ENCODE results near the gene GALNT2. TPM values are rescaled to one million over a fixed set of nuclear protein-coding genes. Genes with fewer than 3 reads are reported as not detected.

GALNT2 gene
- total and polyA plus RNA-seq, 9 of the 15 experiments (the other 6 are each of a cell fraction or from before 2014, with no cell fraction given) = 1.6 to 106 (median 51.9) TPM

DNA sequence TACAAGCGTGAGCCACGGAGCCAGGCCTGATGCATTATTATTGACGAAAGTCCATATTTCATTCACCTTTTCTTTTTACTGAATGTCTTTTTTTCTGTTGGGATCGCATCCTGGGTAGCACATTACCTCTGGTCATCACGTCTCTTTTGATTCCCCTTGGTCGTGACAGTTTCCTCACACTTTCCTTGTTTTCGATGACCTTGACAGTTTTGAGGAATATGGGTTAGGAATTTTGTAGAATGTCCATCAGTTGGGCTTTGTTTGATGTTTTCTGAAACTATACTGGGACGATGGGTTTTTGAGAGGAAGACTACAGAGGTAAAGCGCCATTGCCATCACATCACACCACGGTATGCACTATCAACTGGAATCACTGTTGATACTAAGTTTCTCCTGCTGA, 26.6 kb upstream of the GALNT2 start:
- Histone ChIP-seq H3K27ac (ENCODE audit: extremely low read depth, low read depth, low read length) (no peak overlapping the region), H3K9ac (ENCODE audit: insufficient read depth in 1 of 2, low read depth in 2 of 2, low read length in 2 of 2) (no peak overlapping the region), H4K20me1 (replicated peaks; ENCODE audit: control insufficient read depth, insufficient read depth, low read length) (no peaks in the 10 kb centered on the region), H3K4me2 (ENCODE audit: insufficient read depth, low read length) (no peak overlapping the region), H3K9me3 (replicated peaks; ENCODE audit: control insufficient read depth, insufficient read depth, low read depth, low read length) (no peaks in the 10 kb centered on the region), H3K9me1 (ENCODE audit: control insufficient read depth, insufficient read depth, low read length) (no peaks in the 10 kb centered on the region), H2AFZ (ENCODE audit: low read depth, low read length) (no peak overlapping the region), H3K79me2 (ENCODE audit: control insufficient read depth, insufficient read depth, low read length) (no peaks in the 10 kb centered on the region), H3K36me3 (ENCODE audit: control insufficient read depth, insufficient read depth, low read length) (no peaks in the 10 kb centered on the region), H3K4me3 (no peak overlapping the region), H3K27me3 (ENCODE audit: control insufficient read depth in 2 of 2, insufficient read depth in 2 of 2, low read length in 2 of 2) (peaks cover 21 to 37% of the 10 kb centered on the region in 2 experiments; a peak in 4 of 5 replicates), H3K4me1 (replicated peaks in 1 of 2; ENCODE audit: control insufficient read depth in 2 of 2, insufficient read depth in 2 of 2, low read length in 2 of 2) (no peaks in the 10 kb centered on the region)
- FAIRE-seq (no peak), DNase-seq (ENCODE audit: extremely low read depth in 1 of 4, low spot score in 3 of 4) (no peak), ATAC-seq (no peak)
- in situ Hi-C loops (cut with MboI) = no loop called here
- CTCF ChIA-PET (ENCODE audit: low intra/inter-chr PET ratio) = no interaction called here
- TF ChIP-seq, protein P1, sequence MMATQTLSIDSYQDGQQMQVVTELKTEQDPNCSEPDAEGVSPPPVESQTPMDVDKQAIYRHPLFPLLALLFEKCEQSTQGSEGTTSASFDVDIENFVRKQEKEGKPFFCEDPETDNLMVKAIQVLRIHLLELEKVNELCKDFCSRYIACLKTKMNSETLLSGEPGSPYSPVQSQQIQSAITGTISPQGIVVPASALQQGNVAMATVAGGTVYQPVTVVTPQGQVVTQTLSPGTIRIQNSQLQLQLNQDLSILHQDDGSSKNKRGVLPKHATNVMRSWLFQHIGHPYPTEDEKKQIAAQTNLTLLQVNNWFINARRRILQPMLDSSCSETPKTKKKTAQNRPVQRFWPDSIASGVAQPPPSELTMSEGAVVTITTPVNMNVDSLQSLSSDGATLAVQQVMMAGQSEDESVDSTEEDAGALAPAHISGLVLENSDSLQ (IDR thresholded peaks at IDR 0.05) = no peak
- no peak for TF ChIP-seq YBX1 (IDR thresholded peaks at IDR 0.05)
- no peak for TF ChIP-seq NCOA2 (IDR thresholded peaks at IDR 0.05; ENCODE audit: partially characterized antibody in 2 of 2)
- TF ChIP-seq SOX6 (IDR thresholded peaks at IDR 0.05) = no peak
- no peak for TF ChIP-seq SIN3A (IDR thresholded peaks at IDR 0.05; ENCODE audit: borderline replicate concordance in 2 of 2, control insufficient read depth in 1 of 2, low read depth in 2 of 2, low read length in 2 of 2)
- peak; percentile 51; the same call in 1 of the 2 replicates for TF ChIP-seq ZNF316 (IDR thresholded peaks at IDR 0.05)
- no peak for TF ChIP-seq HIVEP1 (CRISPR knock-in tag; IDR thresholded peaks at IDR 0.05)
- TF ChIP-seq, protein P2, sequence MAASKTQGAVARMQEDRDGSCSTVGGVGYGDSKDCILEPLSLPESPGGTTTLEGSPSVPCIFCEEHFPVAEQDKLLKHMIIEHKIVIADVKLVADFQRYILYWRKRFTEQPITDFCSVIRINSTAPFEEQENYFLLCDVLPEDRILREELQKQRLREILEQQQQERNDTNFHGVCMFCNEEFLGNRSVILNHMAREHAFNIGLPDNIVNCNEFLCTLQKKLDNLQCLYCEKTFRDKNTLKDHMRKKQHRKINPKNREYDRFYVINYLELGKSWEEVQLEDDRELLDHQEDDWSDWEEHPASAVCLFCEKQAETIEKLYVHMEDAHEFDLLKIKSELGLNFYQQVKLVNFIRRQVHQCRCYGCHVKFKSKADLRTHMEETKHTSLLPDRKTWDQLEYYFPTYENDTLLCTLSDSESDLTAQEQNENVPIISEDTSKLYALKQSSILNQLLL (CRISPR knock-in tag; IDR thresholded peaks at IDR 0.05; ENCODE audit: borderline replicate concordance) = no peak
- BruUV-seq (replicated peaks) = no TSS peak
- POLR2A ChIA-PET = no interaction called here
- WGBS (ENCODE audit: insufficient coverage, low coverage, missing lambda C conversion rate) = 24% methylated on average over 10 of the region's 10 CpGs
- intact Hi-C loops (cut with micrococcal nuclease) = no loop called here

Data from K562 (cell line).